GM18861 (cell line): ENCODE results near the gene MACO1.
"Not testable (repeated sequence)": the region's sequence is repeated elsewhere in the genome, so short reads cannot be mapped to it uniquely, and the experiment has no call there.

Source experiments
- ATAC-seq: cut with Tn5 transposase; IDR thresholded peaks from one replicate; pipeline ENCODE4 v1.9.1; 2021; ENCODE audit not compliant: unreplicated experiment

The MACO1 gene

DNA sequence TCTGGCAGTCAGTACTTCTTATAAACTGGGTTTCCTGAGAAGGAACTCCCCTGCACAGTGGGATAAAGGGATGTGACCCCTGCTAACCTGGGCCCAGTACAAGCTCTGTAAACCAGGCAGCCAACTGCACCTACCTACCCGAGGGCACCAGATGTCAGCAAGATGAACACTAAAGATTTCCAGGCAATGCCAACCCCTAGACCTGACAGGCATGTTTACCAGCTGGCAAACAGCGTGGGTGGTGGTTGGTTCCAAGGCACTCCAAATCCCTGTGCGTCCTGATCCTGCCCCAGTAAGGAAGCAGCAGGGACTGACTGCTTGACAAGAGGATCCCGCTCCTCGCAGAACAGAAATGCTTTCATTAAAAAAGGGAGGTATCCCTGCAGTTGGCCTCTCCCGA lies 7.5 kb upstream of the MACO1 start:
- ATAC-seq = not testable (repeated sequence)

DNA sequence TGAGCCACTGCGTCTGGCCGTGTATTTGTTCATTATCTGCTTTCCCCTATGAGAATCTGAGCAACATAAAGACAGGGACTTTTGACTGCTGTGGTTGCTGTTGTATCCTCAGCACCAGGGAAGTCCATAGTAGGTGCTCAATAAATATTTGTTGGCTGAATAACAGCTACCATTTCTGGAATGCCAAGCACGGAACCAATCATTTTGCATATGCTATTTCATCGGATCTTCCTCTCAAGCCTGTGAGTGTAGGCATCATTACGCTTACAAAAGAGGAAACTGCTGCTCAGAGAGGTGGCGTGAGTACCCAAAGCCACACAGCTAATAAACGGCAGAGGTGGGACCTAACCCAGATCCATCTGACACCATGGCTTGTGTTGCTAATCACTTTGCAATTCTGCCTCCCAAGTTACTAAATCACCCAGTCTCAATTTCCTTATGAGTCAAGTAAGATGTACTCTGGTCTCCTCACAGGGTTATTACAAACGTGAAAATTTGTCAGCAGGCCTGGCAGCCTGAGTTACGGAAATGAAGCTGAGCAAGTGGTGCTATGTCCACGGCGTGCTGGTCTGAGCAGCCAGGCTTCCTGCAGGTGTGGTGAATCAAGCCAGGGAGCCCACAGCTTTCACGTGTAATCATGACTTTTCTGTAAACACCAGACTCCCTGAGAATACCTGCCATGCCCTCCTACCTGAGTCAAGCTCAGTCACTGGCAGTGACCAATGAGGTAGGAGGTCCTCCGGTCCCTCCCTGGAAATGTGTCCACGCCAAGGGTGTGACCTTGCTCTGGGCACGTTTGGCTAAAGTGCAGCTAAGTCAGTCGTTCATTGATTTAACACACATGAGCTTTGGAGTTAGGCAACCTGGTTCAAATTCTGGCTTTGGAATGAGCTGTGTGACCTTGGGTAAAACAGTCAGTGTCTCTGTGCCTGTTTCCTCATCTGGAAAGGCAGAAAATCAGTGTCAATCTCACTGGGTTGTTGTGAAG lies 5.3 kb upstream of the MACO1 start:
- no peak for ATAC-seq

DNA sequence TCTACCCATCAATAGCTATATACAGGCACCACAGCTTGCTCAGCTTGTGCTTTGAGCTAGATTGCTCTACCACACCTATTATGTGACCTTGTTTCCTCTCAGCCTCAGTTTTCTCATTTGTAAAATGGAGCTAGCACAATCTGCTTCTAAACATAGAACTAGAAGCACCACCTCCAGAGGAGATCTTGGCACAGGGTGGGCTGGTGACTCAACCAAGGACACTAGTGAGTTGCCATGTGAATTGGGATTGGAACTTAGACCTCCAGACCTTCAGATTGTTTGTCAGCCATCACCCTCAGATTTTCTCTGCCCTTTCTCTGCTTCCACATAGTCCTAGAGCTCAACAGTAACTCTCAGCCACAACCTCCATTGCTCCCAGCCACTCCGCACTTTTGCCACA lies 3.0 kb upstream of the MACO1 start:
- no peak for ATAC-seq

DNA sequence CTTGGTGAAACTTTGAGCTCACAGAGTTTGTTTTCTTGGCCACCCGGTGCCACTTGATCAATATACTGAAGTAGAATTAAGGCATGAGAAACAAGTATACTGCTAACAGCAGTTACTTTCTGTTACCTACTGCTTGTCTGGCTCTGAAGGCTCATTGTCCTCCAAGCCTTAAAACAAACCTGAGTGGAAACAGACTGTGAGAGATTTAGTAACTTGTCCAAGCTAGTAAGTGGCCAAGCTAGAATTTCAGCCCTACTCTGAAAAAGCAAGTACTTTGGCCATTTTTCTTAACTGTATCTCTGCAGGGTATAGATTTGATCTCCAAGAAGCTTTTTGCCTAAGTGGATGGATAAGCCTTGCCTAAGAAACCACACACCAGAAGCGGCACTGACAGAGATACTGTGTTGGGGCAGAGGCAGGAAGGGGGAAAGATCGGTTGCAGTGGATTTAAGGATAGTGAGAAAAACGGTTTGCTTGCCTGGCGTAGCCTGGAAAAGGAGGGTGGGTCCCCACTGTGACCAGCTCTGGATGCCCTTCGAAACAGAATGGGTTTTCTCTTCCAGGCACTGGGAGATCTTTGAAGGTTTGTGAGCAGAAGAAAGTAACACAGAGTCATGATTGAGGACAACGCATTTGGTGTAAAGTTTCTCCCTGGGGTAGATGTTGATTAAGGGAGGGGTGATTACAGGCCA lies 2.1 kb upstream of the MACO1 start:
- ATAC-seq = no peak

DNA sequence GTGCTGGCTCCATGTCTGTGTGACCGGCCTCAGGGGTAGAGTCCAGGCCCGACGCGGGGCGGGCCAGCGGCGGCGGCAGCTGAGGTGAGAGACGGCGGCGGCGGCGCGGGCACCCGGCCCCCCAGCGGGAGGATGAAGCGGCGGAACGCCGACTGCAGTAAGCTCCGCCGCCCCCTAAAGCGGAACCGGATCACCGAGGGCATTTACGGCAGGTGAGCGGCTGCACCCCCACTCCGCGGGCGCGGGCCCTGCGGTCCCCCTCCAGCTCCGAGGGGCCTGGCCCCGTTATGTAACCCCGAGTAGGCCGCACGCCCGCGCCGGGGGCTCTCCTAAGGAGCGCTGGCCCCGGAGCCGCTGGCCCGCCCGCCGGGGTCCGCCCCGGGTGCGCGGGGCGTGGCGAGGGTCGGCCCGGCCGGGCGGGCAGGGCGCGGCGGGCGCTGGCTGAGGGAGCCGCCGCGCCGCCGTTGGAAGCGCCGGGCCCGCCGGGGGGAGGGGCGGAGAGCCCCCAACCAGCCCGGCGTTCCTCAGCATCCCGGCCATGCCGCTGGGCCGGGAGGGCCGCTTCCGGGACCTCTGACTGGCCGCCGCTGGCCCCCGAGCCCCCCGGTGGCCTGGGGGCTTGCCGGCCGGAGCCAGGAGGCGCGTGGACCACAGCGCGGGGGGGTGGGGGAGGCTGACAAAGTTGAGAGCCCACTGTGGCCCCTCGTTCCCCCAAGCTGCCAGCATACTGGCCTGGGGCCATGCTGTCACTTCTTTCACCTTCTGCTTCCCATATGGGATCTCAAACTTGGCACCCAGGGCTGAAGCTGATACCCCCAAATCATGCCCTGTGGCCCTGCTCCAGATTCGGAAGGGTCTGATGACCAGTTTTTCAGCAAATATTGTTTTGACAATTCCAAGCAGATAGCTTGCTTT lies 527 bp downstream of the MACO1 start:
- peak; percentile 8 for ATAC-seq

DNA sequence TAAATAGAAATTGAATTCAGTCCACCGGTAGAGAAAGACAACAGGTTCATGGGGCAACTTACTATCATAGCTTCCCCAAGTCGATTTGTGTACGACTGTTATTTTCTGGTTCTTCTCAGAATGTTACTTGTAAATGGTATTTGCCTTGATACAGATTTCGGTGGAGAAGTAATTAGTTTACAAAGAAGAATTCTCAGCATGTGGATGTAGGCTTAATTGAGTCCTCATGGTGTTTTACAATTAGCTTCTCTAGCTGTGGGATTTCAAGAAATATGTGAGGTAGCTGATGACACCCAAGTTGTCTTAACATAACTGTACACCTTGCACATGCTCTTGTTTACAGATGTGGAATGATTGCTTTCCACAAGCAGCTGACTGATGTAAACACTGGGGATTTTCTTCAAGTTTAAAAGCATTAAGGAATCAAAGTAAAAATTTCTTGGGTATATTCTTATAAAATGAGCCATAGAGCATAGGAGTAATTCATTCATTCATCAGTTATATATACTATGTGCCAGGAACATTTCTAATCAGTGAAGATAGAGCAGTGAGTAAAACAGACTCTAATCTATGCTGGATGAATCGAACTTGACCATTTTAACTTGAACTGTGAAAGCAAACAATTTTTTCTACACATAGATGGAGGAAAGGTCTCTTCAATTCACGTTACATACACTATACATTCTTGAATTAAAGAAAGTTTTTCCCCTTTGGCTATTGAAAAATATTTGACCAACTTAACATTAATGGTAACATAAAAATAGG lies 1.4 kb downstream of the MACO1 start:
- no peak for ATAC-seq

DNA sequence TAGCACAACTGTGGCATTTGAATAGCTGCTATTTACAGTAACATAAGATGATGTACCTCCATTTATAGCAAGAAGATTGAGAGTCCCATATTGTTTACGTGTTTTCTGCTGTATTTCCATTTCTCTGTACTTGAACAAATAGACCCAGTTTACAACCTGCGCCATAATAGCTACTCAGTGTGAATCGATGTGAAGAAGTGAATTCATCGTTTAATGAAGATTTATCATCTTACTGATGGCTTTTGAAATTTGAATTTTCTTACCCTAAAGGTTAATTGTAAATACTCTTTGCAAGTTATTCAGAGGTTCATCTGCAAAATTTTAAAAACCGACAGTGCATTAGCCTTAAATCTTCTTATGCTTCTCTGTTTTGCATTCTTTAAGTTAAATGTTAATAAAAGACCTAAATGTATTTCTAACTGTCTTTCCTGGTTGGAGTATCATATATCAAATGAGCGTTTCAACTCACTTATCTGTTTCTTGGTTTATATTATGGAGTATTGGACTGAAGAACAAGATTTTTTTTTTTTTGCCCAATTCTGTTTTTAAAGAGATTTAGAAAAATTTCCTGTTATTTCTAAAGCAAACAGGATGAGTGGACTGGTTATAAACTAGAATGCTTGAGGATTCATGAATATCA lies 2.2 kb downstream of the MACO1 start:
- ATAC-seq = no peak

DNA sequence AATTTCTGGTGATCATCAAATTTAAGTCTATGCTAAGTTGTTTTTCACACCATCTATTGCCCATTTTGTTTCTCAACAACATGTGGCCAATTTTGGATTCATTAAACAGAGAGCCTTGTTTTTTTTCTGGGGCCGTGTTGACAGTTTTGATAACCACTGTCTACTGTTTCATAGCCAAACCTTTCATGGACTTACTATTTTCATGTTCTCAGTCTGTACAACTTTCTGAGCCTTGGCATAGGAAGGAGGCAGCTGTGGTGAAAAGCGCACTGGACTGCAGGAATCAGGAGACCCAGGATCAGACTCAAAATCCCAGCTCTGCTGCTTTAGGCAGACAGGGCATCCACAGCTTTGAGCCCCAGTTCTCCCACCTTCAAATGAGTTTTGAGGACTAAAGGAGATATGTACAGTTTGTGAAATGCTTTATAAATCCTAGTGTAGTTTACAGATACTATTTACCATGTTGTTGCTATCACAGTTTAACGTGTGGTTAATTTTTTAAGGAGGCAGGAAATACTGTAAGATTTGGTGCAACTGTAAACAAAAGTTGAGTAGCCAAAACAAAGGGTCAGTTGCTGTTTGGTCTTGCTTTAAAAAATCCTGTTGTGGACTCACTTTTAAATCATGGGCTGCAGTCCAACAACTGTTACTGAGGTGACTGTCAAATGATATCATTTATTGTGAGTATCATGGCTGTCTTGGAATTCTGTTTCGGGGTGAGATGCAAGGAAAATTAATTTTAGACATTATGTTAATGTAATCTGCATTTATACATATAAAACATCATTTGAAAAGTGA lies 2.9 kb downstream of the MACO1 start:
- ATAC-seq = no peak

DNA sequence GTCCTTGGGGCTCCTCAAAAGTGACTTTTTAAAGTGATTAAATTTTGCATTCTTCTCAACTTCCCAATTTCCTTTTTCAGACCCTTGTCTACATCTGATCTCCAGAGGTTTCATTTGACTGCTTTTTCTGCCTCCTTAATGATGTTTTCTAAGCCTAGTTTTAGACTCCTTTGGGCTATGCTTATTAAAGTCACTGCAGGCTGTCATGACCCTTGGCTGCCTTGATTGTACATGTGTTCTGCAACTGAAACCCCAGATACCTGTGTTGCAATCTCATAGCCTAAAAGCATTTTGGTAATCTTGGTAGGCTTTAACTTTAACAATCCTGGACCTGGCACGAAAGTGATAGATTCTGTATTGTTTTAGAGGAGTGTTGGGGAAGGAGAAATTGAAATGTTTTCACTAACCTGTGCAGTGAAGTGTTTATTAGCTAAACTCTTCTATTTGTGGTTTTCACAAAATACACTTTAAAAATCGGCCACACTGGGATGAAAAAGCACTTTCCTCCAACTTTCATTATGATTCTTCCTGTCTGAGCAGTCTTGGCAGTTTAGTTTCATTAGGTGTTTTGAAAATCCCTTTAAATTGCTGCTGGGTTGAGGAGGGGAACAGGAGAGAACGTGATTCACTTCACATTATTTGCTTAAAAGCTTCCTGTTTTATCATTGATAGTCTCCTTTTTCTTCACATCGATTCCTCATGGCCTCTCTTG lies 4.9 kb downstream of the MACO1 start:
- ATAC-seq = no peak

DNA sequence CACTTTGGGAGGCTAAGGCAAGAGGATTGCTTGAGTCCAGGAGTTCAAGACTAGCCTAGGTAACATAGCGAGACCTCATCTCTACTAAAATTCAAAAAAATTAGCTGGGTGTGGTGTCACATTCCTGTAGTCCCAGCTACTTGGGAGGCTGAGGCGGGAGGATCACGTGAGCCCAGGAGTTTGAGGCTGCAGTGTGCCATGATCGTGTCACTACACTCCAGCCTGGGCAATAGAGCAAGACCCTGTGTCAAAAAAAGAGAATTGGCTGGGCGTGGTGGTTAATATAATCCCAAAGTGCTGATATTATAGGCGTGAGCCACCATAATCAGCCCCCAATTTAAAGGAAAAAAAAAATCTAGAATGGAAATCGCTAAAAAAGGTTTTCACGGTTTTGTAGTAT lies 7.0 kb downstream of the MACO1 start:
- ATAC-seq = no peak

DNA sequence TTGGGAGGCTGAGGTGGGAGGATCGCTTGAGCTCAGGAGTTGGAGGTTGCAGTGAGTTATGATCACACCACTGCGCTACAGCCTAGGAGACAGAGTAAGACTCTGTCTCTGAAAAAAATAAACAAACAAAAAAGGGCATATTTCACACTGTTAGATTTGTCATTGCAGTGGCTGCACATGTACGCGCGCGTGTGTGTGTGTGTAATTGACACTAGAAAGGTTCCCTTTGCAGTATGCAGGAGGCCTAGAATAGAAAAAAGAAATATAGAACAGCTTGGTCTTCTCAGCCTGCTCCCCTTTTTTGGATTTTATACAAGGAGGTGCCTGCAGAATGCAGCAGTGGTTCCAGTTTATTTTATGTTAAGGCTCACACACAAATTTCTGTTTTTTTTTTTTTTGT lies 8.6 kb downstream of the MACO1 start:
- ATAC-seq = no peak

DNA sequence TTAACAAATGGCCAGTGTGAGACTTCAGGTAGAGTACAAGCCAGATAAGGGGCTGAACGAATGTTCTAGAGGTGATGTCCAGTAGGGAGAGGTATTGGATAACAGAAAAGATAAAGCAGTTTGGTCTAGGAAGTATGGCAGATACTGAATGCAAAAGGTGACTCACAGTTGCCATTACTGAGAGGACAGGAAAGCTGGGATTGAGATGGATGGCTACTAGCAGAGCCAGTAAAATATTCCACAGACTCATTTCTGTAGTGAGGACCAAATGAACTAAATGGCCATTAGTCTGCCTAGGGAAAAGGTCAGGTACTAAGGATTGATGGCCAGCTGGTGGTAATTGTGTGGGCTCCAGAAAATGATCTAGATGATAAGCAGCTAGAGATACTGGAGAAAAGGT lies 11.5 kb downstream of the MACO1 start:
- ATAC-seq = no peak

DNA sequence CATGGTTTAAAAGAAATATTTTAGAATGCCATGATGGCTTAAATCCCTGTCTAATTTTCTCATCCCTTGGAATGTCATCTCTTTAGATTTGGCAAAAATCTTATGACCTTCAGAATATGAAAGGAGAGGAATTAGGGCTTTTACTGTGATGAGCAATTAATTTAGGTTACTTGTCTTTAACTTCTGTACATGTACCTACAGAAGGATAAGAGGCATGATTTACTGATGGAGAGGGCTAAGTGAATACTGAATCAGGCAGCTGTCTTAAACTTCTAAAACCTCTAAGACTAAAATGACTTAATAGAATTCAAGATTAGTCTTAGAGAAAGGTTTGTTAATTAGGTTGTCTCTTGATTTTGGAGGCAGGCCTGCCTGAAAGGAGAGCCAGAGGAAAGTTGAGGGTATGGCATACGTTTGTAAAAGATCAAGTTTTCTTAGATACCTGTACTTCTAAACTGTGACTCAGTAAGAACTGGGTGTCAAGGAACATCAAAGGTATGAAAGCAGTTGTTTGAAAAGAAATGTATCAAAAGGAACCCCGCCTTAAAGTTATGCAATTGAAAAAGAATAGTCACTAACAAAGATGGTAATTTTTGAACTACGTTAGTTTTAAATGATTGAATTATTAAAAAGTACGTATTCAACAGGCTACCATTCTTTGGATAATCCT lies 12.5 kb downstream of the MACO1 start:
- no peak for ATAC-seq

DNA sequence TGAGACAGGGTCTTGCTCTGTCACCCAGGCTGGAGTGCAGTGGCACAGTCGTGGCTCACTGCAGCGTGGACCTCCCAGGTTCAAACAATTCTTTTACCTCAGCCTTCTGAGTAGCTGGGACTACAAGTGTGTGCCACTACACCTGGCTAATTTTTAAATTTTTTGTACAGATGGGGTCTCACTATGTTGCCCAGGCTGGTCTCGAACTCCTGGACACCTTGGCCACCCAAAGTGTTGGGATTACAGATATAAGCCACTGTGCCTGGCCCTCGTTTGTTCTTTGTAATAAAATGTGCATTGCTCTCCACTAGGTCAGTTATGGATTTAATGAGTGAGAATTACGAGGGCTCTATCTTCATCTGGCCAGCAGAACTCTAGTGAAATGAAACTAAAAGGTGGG lies 13.9 kb downstream of the MACO1 start:
- ATAC-seq = not testable (repeated sequence)

DNA sequence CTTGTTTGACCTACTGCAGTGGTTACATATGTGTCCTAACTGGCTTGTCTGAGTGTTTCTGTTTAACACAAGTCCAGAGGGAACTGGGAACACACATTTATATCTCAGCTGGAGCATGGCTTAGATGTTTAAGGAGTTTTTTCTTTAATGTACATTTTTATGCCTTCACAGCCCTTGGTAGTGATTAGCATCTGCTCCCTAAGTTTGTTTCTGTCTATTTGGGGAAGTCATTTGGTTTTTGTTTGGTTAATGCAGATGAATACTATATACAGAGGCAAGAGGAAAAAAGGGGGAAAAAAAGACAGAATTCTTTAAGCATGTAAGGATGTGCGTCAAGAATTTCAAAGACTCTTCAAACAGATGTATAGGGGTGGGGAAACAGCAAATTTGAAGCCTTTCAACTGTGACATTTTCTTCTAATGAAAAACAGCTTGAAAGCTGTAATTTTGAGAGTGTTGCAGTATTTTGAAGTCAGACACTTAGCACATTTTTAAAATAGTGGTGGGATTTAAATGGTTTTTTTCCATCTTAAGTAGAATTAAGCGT lies 15.4 kb downstream of the MACO1 start:
- no peak for ATAC-seq

DNA sequence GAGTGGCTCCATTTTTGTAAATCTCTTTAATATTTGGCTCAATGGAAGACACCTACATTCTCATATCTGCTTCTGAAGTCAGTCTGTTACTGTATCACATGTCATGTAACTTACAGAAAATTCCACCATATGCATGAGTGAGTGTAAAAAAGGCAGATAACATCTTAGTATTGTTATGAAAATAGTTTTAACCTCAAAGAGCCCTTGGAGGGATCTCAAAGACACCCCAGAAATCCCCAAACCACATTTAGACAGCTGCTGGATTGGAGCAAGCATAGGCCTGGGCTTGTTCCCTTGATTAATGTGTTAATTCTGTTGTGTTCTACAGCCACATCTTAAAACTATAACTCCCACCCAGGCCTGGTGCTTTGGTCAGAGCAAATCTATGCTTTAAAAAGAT lies 16.9 kb downstream of the MACO1 start:
- peak; percentile 74 for ATAC-seq

DNA sequence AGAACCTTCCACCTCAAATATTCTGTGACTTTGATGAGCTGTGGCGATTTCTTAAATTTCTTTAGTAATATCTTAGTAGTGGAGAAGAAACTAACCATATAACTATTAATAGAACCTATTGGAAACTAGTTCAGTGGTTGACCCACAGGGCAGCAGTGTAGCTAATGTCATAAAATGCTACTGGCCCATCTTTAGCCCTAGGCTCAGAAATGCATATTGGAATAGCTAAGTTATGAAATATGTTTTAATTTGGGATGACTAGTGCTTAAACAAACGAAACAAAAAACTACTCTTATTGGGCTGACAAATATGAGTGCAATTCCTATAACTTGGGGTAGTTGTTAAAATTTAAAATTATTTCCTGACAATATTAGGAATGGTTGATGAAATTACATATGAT lies 20.2 kb downstream of the MACO1 start:
- no peak for ATAC-seq

DNA sequence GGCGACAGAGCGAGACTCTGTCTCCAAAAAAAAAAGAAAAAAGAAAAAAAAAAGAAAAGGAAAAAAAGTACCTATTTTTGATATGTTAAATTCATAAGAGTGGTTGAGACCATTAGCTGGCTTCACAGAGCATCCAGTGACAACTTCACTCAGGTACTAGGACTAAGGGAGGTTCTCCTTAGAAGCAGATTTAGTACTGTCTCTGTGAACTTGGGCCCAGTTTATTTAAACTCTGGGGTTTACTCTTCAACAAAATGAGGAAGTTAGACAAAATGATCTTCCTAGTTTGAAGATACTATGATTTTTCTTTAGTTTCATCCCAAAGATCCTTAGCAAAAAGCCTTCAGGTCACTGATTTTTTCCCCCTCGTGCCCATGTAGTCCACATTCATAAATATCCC lies 21.2 kb downstream of the MACO1 start:
- no peak for ATAC-seq
